Measurements from ENCODE around the gene ACSF2. TPM values are rescaled to one million over a fixed set of nuclear protein-coding genes. Genes with fewer than 3 reads are reported as not detected.

Gene ACSF2
- total RNA-seq, 1 experiment from 2014 or later, result 14.8 TPM

GRCh38 chr17:50458701-50459676 lies 33.0 kb downstream of the ACSF2 start:
- no peak for DNase-seq
- no peak overlapping the region for H3K4me3 ChIP-seq (ENCODE audit: insufficient read depth, low read depth, low read length)
- no peaks in the 10 kb centered on the region for H3K27me3 ChIP-seq (ENCODE audit: control insufficient read depth, insufficient read depth, low read length)
- H3K36me3 ChIP-seq (replicated peaks; ENCODE audit: control insufficient read depth, insufficient read depth, low read length), result no peaks in the 10 kb centered on the region

GRCh38 chr17:50459756-50460155 lies 33.7 kb downstream of the ACSF2 start:
- no peak for DNase-seq

GRCh38 chr17:50460831-50461526 lies 35.0 kb downstream of the ACSF2 start:
- no peaks in the 10 kb centered on the region for H3K36me3 ChIP-seq (replicated peaks; ENCODE audit: control insufficient read depth, insufficient read depth, low read length)

More at GRCh38 chr17:50459756-50460155, 33.7 kb downstream of the ACSF2 start:
- Histone ChIP-seq H3K4me3 (ENCODE audit: insufficient read depth, low read depth, low read length) (no peak overlapping the region), H3K27me3 (ENCODE audit: control insufficient read depth, insufficient read depth, low read length) (no peaks in the 10 kb centered on the region), H3K36me3 (replicated peaks; ENCODE audit: control insufficient read depth, insufficient read depth, low read length) (no peaks in the 10 kb centered on the region)

GRCh38 chr17:50461550-50462132 lies 35.6 kb downstream of the ACSF2 start:
- H3K27me3 ChIP-seq (ENCODE audit: control insufficient read depth, insufficient read depth, low read length), result no peaks in the 10 kb centered on the region
- DNase-seq, result peak; percentile 25
- no peak overlapping the region for H3K4me3 ChIP-seq (ENCODE audit: insufficient read depth, low read depth, low read length)
- H3K36me3 ChIP-seq (replicated peaks; ENCODE audit: control insufficient read depth, insufficient read depth, low read length), result no peaks in the 10 kb centered on the region

More at GRCh38 chr17:50460831-50461526, 35.0 kb downstream of the ACSF2 start:
- H3K4me3 ChIP-seq (ENCODE audit: insufficient read depth, low read depth, low read length), result no peak overlapping the region
- H3K27me3 ChIP-seq (ENCODE audit: control insufficient read depth, insufficient read depth, low read length), result no peaks in the 10 kb centered on the region
- DNase-seq, result peak; percentile 16

- Histone ChIP-seq H3K36me3 (replicated peaks; ENCODE audit: control insufficient read depth, insufficient read depth, low read length) (no peaks in the 10 kb centered on the region), H3K4me3 (ENCODE audit: insufficient read depth, low read depth, low read length) (no peak overlapping the region), H3K27me3 (ENCODE audit: control insufficient read depth, insufficient read depth, low read length) (no peaks in the 10 kb centered on the region)
- DNase-seq, result peak; percentile 30
Measured at GRCh38 chr17:50462446-50462845, 36.4 kb downstream of the ACSF2 start.

- no peak overlapping the region for H3K4me3 ChIP-seq (ENCODE audit: insufficient read depth, low read depth, low read length)
- H3K36me3 ChIP-seq (replicated peaks; ENCODE audit: control insufficient read depth, insufficient read depth, low read length), result no peaks in the 10 kb centered on the region
- peaks cover 13% of the 10 kb centered on the region; the same call in 1 of the 2 replicates for H3K27me3 ChIP-seq (ENCODE audit: control insufficient read depth, insufficient read depth, low read length)
- peak; percentile 30 for DNase-seq
Measured at GRCh38 chr17:50464121-50464520, 38.1 kb downstream of the ACSF2 start.

GRCh38 chr17:50464736-50465135 lies 38.7 kb downstream of the ACSF2 start:
- peaks cover 14% of the 10 kb centered on the region; the same call in 1 of the 2 replicates for H3K27me3 ChIP-seq (ENCODE audit: control insufficient read depth, insufficient read depth, low read length)
- H3K4me3 ChIP-seq (ENCODE audit: insufficient read depth, low read depth, low read length), result no peak overlapping the region
- no peaks in the 10 kb centered on the region for H3K36me3 ChIP-seq (replicated peaks; ENCODE audit: control insufficient read depth, insufficient read depth, low read length)
- peak; percentile 29 for DNase-seq

GRCh38 chr17:50465171-50465570 lies 39.2 kb downstream of the ACSF2 start:
- no peak for DNase-seq
- no peaks in the 10 kb centered on the region for H3K36me3 ChIP-seq (replicated peaks; ENCODE audit: control insufficient read depth, insufficient read depth, low read length)
- peaks cover 15% of the 10 kb centered on the region; the same call in 1 of the 2 replicates for H3K27me3 ChIP-seq (ENCODE audit: control insufficient read depth, insufficient read depth, low read length)
- H3K4me3 ChIP-seq (ENCODE audit: insufficient read depth, low read depth, low read length), result no peak overlapping the region

- H3K36me3 ChIP-seq (replicated peaks; ENCODE audit: control insufficient read depth, insufficient read depth, low read length), result no peaks in the 10 kb centered on the region
- peak; percentile 22 for DNase-seq
- H3K4me3 ChIP-seq (ENCODE audit: insufficient read depth, low read depth, low read length), result no peak overlapping the region
- H3K27me3 ChIP-seq (ENCODE audit: control insufficient read depth, insufficient read depth, low read length), result peaks cover 15% of the 10 kb centered on the region; the same call in 1 of the 2 replicates
Measured at GRCh38 chr17:50465635-50466034, 39.6 kb downstream of the ACSF2 start.

- Histone ChIP-seq H3K4me3 (ENCODE audit: insufficient read depth, low read depth, low read length) (no peak overlapping the region), H3K36me3 (replicated peaks; ENCODE audit: control insufficient read depth, insufficient read depth, low read length) (no peaks in the 10 kb centered on the region), H3K27me3 (ENCODE audit: control insufficient read depth, insufficient read depth, low read length) (peaks cover 15% of the 10 kb centered on the region; the same call in 1 of the 2 replicates)
- DNase-seq, result peak; percentile 39
Measured at GRCh38 chr17:50466371-50467113, 40.5 kb downstream of the ACSF2 start.

- H3K36me3 ChIP-seq (replicated peaks; ENCODE audit: control insufficient read depth, insufficient read depth, low read length), result no peaks in the 10 kb centered on the region
- H3K27me3 ChIP-seq (ENCODE audit: control insufficient read depth, insufficient read depth, low read length), result peaks cover 15% of the 10 kb centered on the region; the same call in 1 of the 2 replicates
- H3K4me3 ChIP-seq (ENCODE audit: insufficient read depth, low read depth, low read length), result no peak overlapping the region
- peak; percentile 63 for DNase-seq
Measured at GRCh38 chr17:50467114-50467854, 41.3 kb downstream of the ACSF2 start.

GRCh38 chr17:50467855-50468303 lies 41.9 kb downstream of the ACSF2 start:
- Histone ChIP-seq H3K27me3 (ENCODE audit: control insufficient read depth, insufficient read depth, low read length) (peaks cover 15% of the 10 kb centered on the region; the same call in 1 of the 2 replicates), H3K36me3 (replicated peaks; ENCODE audit: control insufficient read depth, insufficient read depth, low read length) (no peaks in the 10 kb centered on the region), H3K4me3 (ENCODE audit: insufficient read depth, low read depth, low read length) (no peak overlapping the region)
- DNase-seq, result no peak
